Mesenchymal stem cell (in vitro differentiated cells and primary cell): Measurements from ENCODE around the gene RAPGEF1.

ENCODE experiments used
- DNase-seq: peaks from one replicate; pipeline ENCODE4 v3.0.0-alpha.2; 2013
- H2AFZ ChIP-seq: one replicate; pipeline ENCODE4 v1.6.1; 2013; ENCODE audit warnings: low read depth, mild to moderate bottlenecking, control low read depth, inconsistent platforms, low read length, moderate library complexity
- H2AK5ac ChIP-seq: 2 replicates; pipeline ENCODE4 v1.6.1; 2013; ENCODE audit warnings: low read length, moderate library complexity, mild to moderate bottlenecking, inconsistent platforms; ENCODE audit not compliant: severe bottlenecking
- H2BK120ac ChIP-seq: one replicate; pipeline ENCODE4 v1.6.1; 2013; ENCODE audit warnings: low read depth, mild to moderate bottlenecking, inconsistent platforms, low read length, moderate library complexity
- H2BK12ac ChIP-seq, 2 experiments: one replicate each; pipeline ENCODE4 v1.6.1; 2013; ENCODE audit warnings: inconsistent platforms in 2 of 2, low read length in 2 of 2, mild to moderate bottlenecking in 2 of 2, moderate library complexity in 2 of 2, control low read depth in 1 of 2
- H2BK15ac ChIP-seq: one replicate; pipeline ENCODE4 v1.6.1; 2013; ENCODE audit warnings: mild to moderate bottlenecking, low read depth, inconsistent platforms; ENCODE audit not compliant: poor library complexity, severe bottlenecking
- H2BK5ac ChIP-seq: 2 replicates; pipeline ENCODE4 v1.6.1; 2013; ENCODE audit warnings: low read depth, mild to moderate bottlenecking, low read length, control low read depth, inconsistent platforms; ENCODE audit not compliant: poor library complexity, severe bottlenecking
- H3K14ac ChIP-seq, 2 experiments: one replicate each; pipeline ENCODE4 v1.6.1; 2013; ENCODE audit warnings: inconsistent platforms in 2 of 2, low read length in 2 of 2, control low read depth in 1 of 2, mild to moderate bottlenecking in 1 of 2, moderate library complexity in 1 of 2
- H3K18ac ChIP-seq, 2 experiments: one replicate each; pipeline ENCODE4 v1.6.1; 2013; ENCODE audit warnings: inconsistent platforms in 2 of 2, low read length in 2 of 2, control low read depth in 1 of 2, low read depth in 1 of 2, mild to moderate bottlenecking in 1 of 2
- H3K23ac ChIP-seq, 2 experiments: one replicate each; pipeline ENCODE4 v1.6.1; 2013; ENCODE audit warnings: inconsistent platforms in 2 of 2, low read length in 2 of 2, mild to moderate bottlenecking in 2 of 2, moderate library complexity in 2 of 2, control low read depth in 1 of 2
- H3K27ac ChIP-seq: 2 replicates; pipeline ENCODE4 v1.5.1; 2013; ENCODE audit warnings: mild to moderate bottlenecking, moderate library complexity, low read length, control low read depth, inconsistent platforms; ENCODE audit not compliant: poor library complexity, severe bottlenecking
- H3K27me3 ChIP-seq, 2 experiments: 2 replicates each; pipeline versions ENCODE4 v1.6.1 to v1.7.0; 2013; ENCODE audit warnings: low read length in 2 of 2, mild to moderate bottlenecking in 2 of 2, moderate library complexity in 2 of 2, control low read depth in 1 of 2, inconsistent platforms in 1 of 2; ENCODE audit not compliant: control insufficient read depth in 1 of 2, insufficient read depth in 1 of 2
- H3K36me3 ChIP-seq, 2 experiments: 2 replicates each; pipeline versions ENCODE4 v1.6.1 to v1.7.0; 2013; ENCODE audit warnings: low read length in 2 of 2, control low read depth in 1 of 2, inconsistent platforms in 1 of 2, low read depth in 1 of 2, mild to moderate bottlenecking in 1 of 2; ENCODE audit not compliant: insufficient read depth in 2 of 2, control insufficient read depth in 1 of 2
- H3K4ac ChIP-seq, 2 experiments: one replicate each; pipeline ENCODE4 v1.6.1; 2013; ENCODE audit warnings: inconsistent platforms in 2 of 2, low read length in 2 of 2, mild to moderate bottlenecking in 2 of 2, moderate library complexity in 2 of 2, control low read depth in 1 of 2, low read depth in 1 of 2
- H3K4me1 ChIP-seq: 2 replicates; pipeline ENCODE4 v1.6.1; 2013; ENCODE audit warnings: low read depth, low read length, control low read depth; ENCODE audit not compliant: control insufficient read depth, insufficient read depth
- H3K4me2 ChIP-seq: 2 replicates; pipeline ENCODE4 v1.6.1; 2013; ENCODE audit warnings: low read length, mild to moderate bottlenecking, inconsistent platforms; ENCODE audit not compliant: poor library complexity, severe bottlenecking
- H3K4me3 ChIP-seq, 2 experiments: 2 replicates each; pipeline versions ENCODE4 v1.5.1 to v1.7.0; 2013; ENCODE audit warnings: low read length in 2 of 2, mild to moderate bottlenecking in 2 of 2, control low read depth in 1 of 2, low read depth in 1 of 2; ENCODE audit not compliant: insufficient read depth in 1 of 2
- H3K79me1 ChIP-seq: replicated peaks from 2 replicates; pipeline ENCODE4 v1.6.1; 2013; ENCODE audit warnings: mild to moderate bottlenecking, control low read depth, low read length, inconsistent platforms; ENCODE audit not compliant: poor library complexity, severe bottlenecking
- H3K9ac ChIP-seq: 2 replicates; pipeline ENCODE4 v1.7.0; 2013; ENCODE audit warnings: mild to moderate bottlenecking, low read length, moderate library complexity
- H3K9me3 ChIP-seq: 2 replicates; pipeline ENCODE4 v1.7.0; 2013; ENCODE audit warnings: mild to moderate bottlenecking, low read length; ENCODE audit not compliant: control insufficient read depth
- H4K8ac ChIP-seq: one replicate; pipeline ENCODE4 v1.6.1; 2013; ENCODE audit warnings: inconsistent platforms, mild to moderate bottlenecking, low read length, moderate library complexity
- H4K91ac ChIP-seq: one replicate; pipeline ENCODE4 v1.6.1; 2013; ENCODE audit warnings: mild to moderate bottlenecking, low read length, inconsistent platforms
- WGBS: methylation state at CpG from one replicate; pipeline ENCODE4 v1.1.7; 2013; ENCODE audit warnings: mixed read lengths; 5-methylcytosine and 5-hydroxymethylcytosine counted together

RAPGEF1 gene

GRCh38 chr9:131732636-131733289, 7.1 kb downstream of the RAPGEF1 start:
- no peak overlapping the region for H2BK12ac ChIP-seq
- H2AFZ ChIP-seq, result no peak overlapping the region
- H3K4me2 ChIP-seq, result no peak overlapping the region
- H3K4me3 ChIP-seq, result no peak overlapping the region
- no peak overlapping the region for H2AK5ac ChIP-seq
- WGBS, result 94% methylated on average over 11 of the region's 12 CpGs
- no peak overlapping the region for H3K23ac ChIP-seq
- no peaks in the 10 kb centered on the region for H3K27me3 ChIP-seq
- H2BK120ac ChIP-seq, result no peak overlapping the region
- no peak overlapping the region for H4K91ac ChIP-seq
- H2BK5ac ChIP-seq, result no peak overlapping the region
- peak overlapping the region in 1 of 2 experiments; percentile 5 for H3K4ac ChIP-seq
- H3K4me1 ChIP-seq, result peaks cover 41% of the 10 kb centered on the region
- H3K36me3 ChIP-seq, result peaks cover 0 to 4% of the 10 kb centered on the region in 2 experiments
- no peaks in the 10 kb centered on the region for H3K9me3 ChIP-seq
- no peak for DNase-seq
- no peak overlapping the region for H3K14ac ChIP-seq
- H3K27ac ChIP-seq, result no peak overlapping the region
- no peak overlapping the region for H3K18ac ChIP-seq
- H3K79me1 ChIP-seq, result peaks cover 27% of the 10 kb centered on the region
- no peak overlapping the region for H3K9ac ChIP-seq
- no peak overlapping the region for H4K8ac ChIP-seq
- H2BK15ac ChIP-seq, result no peak overlapping the region

- Histone ChIP-seq H2AK5ac (no peak overlapping the region), H2AFZ (no peak overlapping the region), H3K27me3 (no peaks in the 10 kb centered on the region), H3K4me1 (peaks cover 45% of the 10 kb centered on the region), H3K14ac (no peak overlapping the region), H3K4me3 (no peak overlapping the region), H3K27ac (no peak overlapping the region), H2BK5ac (no peak overlapping the region), H3K9ac (peak overlapping the region; percentile 40), H3K4ac (no peak overlapping the region), H4K91ac (no peak overlapping the region), H2BK15ac (no peak overlapping the region), H4K8ac (no peak overlapping the region), H3K36me3 (peaks cover 0 to 4% of the 10 kb centered on the region in 2 experiments), H3K9me3 (no peaks in the 10 kb centered on the region), H3K23ac (no peak overlapping the region), H3K4me2 (no peak overlapping the region), H2BK12ac (no peak overlapping the region), H3K18ac (peak overlapping the region in 1 of 2 experiments; percentile 34), H2BK120ac (no peak overlapping the region), H3K79me1 (peaks cover 25% of the 10 kb centered on the region)
- DNase-seq, result peak; percentile 74
- WGBS, result 80% methylated on average over 7 of the region's 8 CpGs
These were observed 7.8 kb downstream of the RAPGEF1 start for GRCh38 chr9:131732061-131732526.

GRCh38 chr9:131731644-131732043, 8.2 kb downstream of the RAPGEF1 start:
- peaks cover 45% of the 10 kb centered on the region for H3K4me1 ChIP-seq
- H2BK5ac ChIP-seq, result no peak overlapping the region
- no peak overlapping the region for H2BK120ac ChIP-seq
- no peak overlapping the region for H3K23ac ChIP-seq
- no peak for DNase-seq
- H3K14ac ChIP-seq, result no peak overlapping the region
- no peak overlapping the region for H3K4me2 ChIP-seq
- no peaks in the 10 kb centered on the region for H3K27me3 ChIP-seq
- H4K8ac ChIP-seq, result no peak overlapping the region
- H2BK12ac ChIP-seq, result peak overlapping the region in 1 of 2 experiments; percentile 67
- no peak overlapping the region for H2AK5ac ChIP-seq
- no peak overlapping the region for H3K27ac ChIP-seq
- H3K79me1 ChIP-seq, result peaks cover 23% of the 10 kb centered on the region
- H3K36me3 ChIP-seq, result peaks cover 0 to 4% of the 10 kb centered on the region in 2 experiments
- H3K18ac ChIP-seq, result peak overlapping the region in 1 of 2 experiments; percentile 63
- H2BK15ac ChIP-seq, result no peak overlapping the region
- peak overlapping the region; percentile 40 for H3K9ac ChIP-seq
- no peak overlapping the region for H3K4me3 ChIP-seq
- no peak overlapping the region for H2AFZ ChIP-seq
- no peaks in the 10 kb centered on the region for H3K9me3 ChIP-seq
- H3K4ac ChIP-seq, result peak overlapping the region in 1 of 2 experiments; percentile 20
- no peak overlapping the region for H4K91ac ChIP-seq
- 64% methylated on average over 4 of the region's 5 CpGs for WGBS

GRCh38 chr9:131731237-131731636, 8.6 kb downstream of the RAPGEF1 start:
- 30% methylated on average over 5 of the region's 7 CpGs for WGBS
- peaks cover 24% of the 10 kb centered on the region for H3K79me1 ChIP-seq

More at GRCh38 chr9:131731237-131731636, 8.6 kb downstream of the RAPGEF1 start:
- Histone ChIP-seq H3K4ac (peak overlapping the region in 1 of 2 experiments; percentile 20), H3K4me2 (no peak overlapping the region), H3K4me3 (no peak overlapping the region), H2BK12ac (peak overlapping the region in 1 of 2 experiments; percentile 67), H3K9me3 (no peaks in the 10 kb centered on the region), H3K23ac (no peak overlapping the region), H3K27me3 (no peaks in the 10 kb centered on the region), H4K8ac (no peak overlapping the region), H3K14ac (no peak overlapping the region), H2BK5ac (no peak overlapping the region), H3K18ac (peak overlapping the region in 1 of 2 experiments; percentile 63), H2AK5ac (no peak overlapping the region), H3K27ac (no peak overlapping the region), H4K91ac (no peak overlapping the region), H3K36me3 (no peaks in the 10 kb centered on the region), H2BK120ac (no peak overlapping the region), H3K9ac (peak overlapping the region; percentile 40), H2BK15ac (no peak overlapping the region), H3K4me1 (peaks cover 42% of the 10 kb centered on the region), H2AFZ (no peak overlapping the region)
- peak; percentile 63 for DNase-seq
